NT2/D1 (cell line): ENCODE results near the gene AGPAT2.

ENCODE experiments used
- YY1 ChIP-seq: IDR thresholded peaks from 2 replicates; pipeline ENCODE4 v1.6.1; 2011; ENCODE audit not compliant: insufficient read length, insufficient read depth
- ZNF274 ChIP-seq: IDR thresholded peaks from 2 replicates; pipeline ENCODE4 v1.6.1; 2011; ENCODE audit warnings: mild to moderate bottlenecking, low read depth, low read length

- TF ChIP-seq YY1 (no peak), ZNF274 (no peak)
These were observed 43.5 kb downstream of the AGPAT2 start for GRCh38 chr9:136643596-136644342.
